Sciatic nerve (tissue), 2 donors: ENCODE measurements around the gene KCNMA1. TPM values are rescaled to one million over a fixed set of nuclear protein-coding genes. Genes with fewer than 3 reads are reported as not detected.

Experiments used
- ATAC-seq: fragments of 200-7000 bp; cut with Tn5 transposase; one replicate; pipeline ENCODE4 v1.9.1; 2020; ENCODE audit warnings: mild to moderate bottlenecking, moderate library complexity
- DNase-seq: peaks from one replicate; pipeline ENCODE4 v3.0.0-alpha.2; 2020; ENCODE audit warnings: low spot score
- intact Hi-C: fragments of 100-400 bp; cut with DNase I; formaldehyde crosslinking; loops from one replicate; pipeline ENCODE4 v1.14.2; 2022
- total RNA-seq: library from RNA; stranded (reverse); fragmentation: NEBNext Ultra II Directional; extraction: Animal tissue kit (Norgen Biotek cat#: 25700); gene quantifications from one replicate; pipeline ENCODE4 v1.2.1, GENCODE V29; 2021
- donor health status: DM: no; HTN: no; CAD: no.
- donor health status: DM: no; HTN: no; CAD: no.

The KCNMA1 gene
- total RNA-seq, 1 donor from 2014 or later = 10.7 TPM

- intact Hi-C loops = no loop called here
- ATAC-seq (no peak), DNase-seq (no peak)
Measured at GRCh38 chr10:77638321-77639101, 903 bp upstream of the KCNMA1 start.

- no peak for ATAC-seq
- no peak for DNase-seq
- intact Hi-C loops = no loop called here
Measured at GRCh38 chr10:77636967-77637531, 559 bp downstream of the KCNMA1 start.

GRCh38 chr10:77636282-77636966, 1.2 kb downstream of the KCNMA1 start:
- intact Hi-C loops = no loop called here
- DNase-seq (no peak), ATAC-seq (no peak)

- no peak for ATAC-seq
- no peak for DNase-seq
- intact Hi-C loops = no loop called here
Measured at GRCh38 chr10:77635402-77636227, 2.0 kb downstream of the KCNMA1 start.

GRCh38 chr10:77634939-77635338, 2.7 kb downstream of the KCNMA1 start:
- DNase-seq (no peak), ATAC-seq (no peak)
- intact Hi-C loops = no loop called here

GRCh38 chr10:77633376-77633775, 4.2 kb downstream of the KCNMA1 start:
- intact Hi-C loops = no loop called here
- ATAC-seq (no peak), DNase-seq (no peak)

- no peak for DNase-seq
- intact Hi-C loops = no loop called here
- ATAC-seq = no peak
Measured at GRCh38 chr10:77631241-77631640, 6.4 kb downstream of the KCNMA1 start.

- ATAC-seq = no peak
- intact Hi-C loops = no loop called here
- no peak for DNase-seq
Measured at GRCh38 chr10:77630507-77630848, 7.1 kb downstream of the KCNMA1 start.

GRCh38 chr10:77629775-77630506, 7.7 kb downstream of the KCNMA1 start:
- no peak for ATAC-seq
- DNase-seq = no peak
- intact Hi-C loops = no loop called here

GRCh38 chr10:77628906-77629730, 8.5 kb downstream of the KCNMA1 start:
- no peak for ATAC-seq
- intact Hi-C loops = no loop called here
- DNase-seq = no peak

- intact Hi-C loops = no loop called here
- ATAC-seq (no peak), DNase-seq (no peak)
Measured at GRCh38 chr10:77626266-77626935, 11.2 kb downstream of the KCNMA1 start.

- intact Hi-C loops = no loop called here
- ATAC-seq (no peak), DNase-seq (no peak)
Measured at GRCh38 chr10:77625379-77625778, 12.2 kb downstream of the KCNMA1 start.

- ATAC-seq (no peak), DNase-seq (no peak)
- intact Hi-C loops = no loop called here
Measured at GRCh38 chr10:77622889-77623291, 14.7 kb downstream of the KCNMA1 start.

GRCh38 chr10:77620731-77621130, 16.9 kb downstream of the KCNMA1 start:
- DNase-seq (no peak), ATAC-seq (no peak)
- intact Hi-C loops = no loop called here

- intact Hi-C loops = no loop called here
- no peak for DNase-seq
- ATAC-seq = no peak
Measured at GRCh38 chr10:77619964-77620703, 17.5 kb downstream of the KCNMA1 start.

- intact Hi-C loops = no loop called here
- ATAC-seq (no peak), DNase-seq (no peak)
Measured at GRCh38 chr10:77618117-77618516, 19.5 kb downstream of the KCNMA1 start.

- intact Hi-C loops = no loop called here
- ATAC-seq (no peak), DNase-seq (no peak)
Measured at GRCh38 chr10:77616766-77617165, 20.8 kb downstream of the KCNMA1 start.
